ENCODE results near the gene DYNLT5.

The DYNLT5 gene

GRCh38 chr1:66739401-66740157, 12.7 kb upstream of the DYNLT5 start:
- Histone ChIP-seq H3K27me3 (replicated peaks) (no peaks in the 10 kb centered on the region), H3K27ac (no peak overlapping the region), H3K4me3 (ENCODE audit: low read depth, low read length) (no peak overlapping the region), H3K36me3 (replicated peaks) (no peaks in the 10 kb centered on the region)
- no peak for TF ChIP-seq CTCF (IDR thresholded peaks at IDR 0.05; ENCODE audit: low read depth, low read length, missing control alignments)
- in situ Hi-C loops (cut with HindIII; ENCODE audit: low pct_ligation_motif_present, low sequenced_read_pairs), result no loop called here
- no peak for DNase-seq

GRCh38 chr1:66745451-66745850, 6.8 kb upstream of the DYNLT5 start:
- no peak for DNase-seq
- no peaks in the 10 kb centered on the region for H3K27me3 ChIP-seq (replicated peaks)
- no peak overlapping the region for H3K27ac ChIP-seq
- in situ Hi-C loops (cut with HindIII; ENCODE audit: low pct_ligation_motif_present, low sequenced_read_pairs), result no loop called here
- no peak for TF ChIP-seq CTCF (IDR thresholded peaks at IDR 0.05; ENCODE audit: low read depth, low read length, missing control alignments)
- no peak overlapping the region for H3K4me3 ChIP-seq (ENCODE audit: low read depth, low read length)
- no peaks in the 10 kb centered on the region for H3K36me3 ChIP-seq (replicated peaks)

DNA sequence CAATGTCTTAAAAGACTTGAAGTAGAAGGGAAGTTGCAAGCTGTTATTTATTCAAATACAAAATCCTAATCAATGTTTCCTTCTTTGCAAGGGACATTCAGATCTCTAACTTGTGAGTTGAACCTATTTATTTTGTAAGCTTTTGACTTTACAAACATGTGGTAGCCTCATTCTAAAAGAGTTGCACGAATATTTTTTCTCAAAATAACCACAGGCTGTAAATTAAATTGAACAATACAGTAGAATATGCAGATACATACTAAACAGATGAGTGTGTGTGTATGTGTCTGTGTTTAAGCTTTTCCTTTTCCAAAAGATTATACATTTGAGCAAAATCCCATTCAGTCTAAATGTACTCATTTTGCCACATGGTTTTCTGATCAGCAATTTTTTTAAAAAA, 4.8 kb upstream of the DYNLT5 start:
- Histone ChIP-seq H3K27me3 (replicated peaks) (no peaks in the 10 kb centered on the region), H3K27ac (no peak overlapping the region), H3K4me3 (ENCODE audit: low read depth, low read length) (no peak overlapping the region), H3K36me3 (replicated peaks) (no peaks in the 10 kb centered on the region)
- no peak for DNase-seq
- TF ChIP-seq CTCF (IDR thresholded peaks at IDR 0.05; ENCODE audit: low read depth, low read length, missing control alignments), result no peak
- in situ Hi-C loops (cut with HindIII; ENCODE audit: low pct_ligation_motif_present, low sequenced_read_pairs), result no loop called here

DNA sequence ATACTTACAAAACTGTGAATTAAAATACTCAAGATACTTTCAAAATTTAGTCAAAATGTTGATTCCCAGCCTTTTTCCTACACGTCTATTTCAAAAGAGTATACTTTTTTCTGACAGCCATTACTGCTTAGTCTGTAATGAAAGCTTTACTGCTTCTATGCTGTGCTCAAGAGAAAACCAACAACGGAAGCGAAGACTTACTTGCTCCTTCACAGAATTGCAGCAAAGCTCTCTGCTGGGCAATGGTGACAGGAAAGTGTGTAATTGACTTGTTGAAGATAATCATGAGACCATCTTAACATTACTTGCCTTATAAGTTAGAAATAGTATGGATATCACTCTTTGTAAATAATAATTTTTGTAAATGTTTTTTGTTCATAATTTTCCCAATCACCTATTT, 1.7 kb upstream of the DYNLT5 start:
- H3K27ac ChIP-seq, result no peak overlapping the region
- no peak overlapping the region for H3K4me3 ChIP-seq (ENCODE audit: low read depth, low read length)
- DNase-seq, result no peak
- in situ Hi-C loops (cut with HindIII; ENCODE audit: low pct_ligation_motif_present, low sequenced_read_pairs), result loop anchor here (25.0 kb wide), 1 partner anchor 212 kb away; no protein-coding TSS in a partner anchor
- no peak for TF ChIP-seq CTCF (IDR thresholded peaks at IDR 0.05; ENCODE audit: low read depth, low read length, missing control alignments)
- no peaks in the 10 kb centered on the region for H3K36me3 ChIP-seq (replicated peaks)
- no peaks in the 10 kb centered on the region for H3K27me3 ChIP-seq (replicated peaks)

DNA sequence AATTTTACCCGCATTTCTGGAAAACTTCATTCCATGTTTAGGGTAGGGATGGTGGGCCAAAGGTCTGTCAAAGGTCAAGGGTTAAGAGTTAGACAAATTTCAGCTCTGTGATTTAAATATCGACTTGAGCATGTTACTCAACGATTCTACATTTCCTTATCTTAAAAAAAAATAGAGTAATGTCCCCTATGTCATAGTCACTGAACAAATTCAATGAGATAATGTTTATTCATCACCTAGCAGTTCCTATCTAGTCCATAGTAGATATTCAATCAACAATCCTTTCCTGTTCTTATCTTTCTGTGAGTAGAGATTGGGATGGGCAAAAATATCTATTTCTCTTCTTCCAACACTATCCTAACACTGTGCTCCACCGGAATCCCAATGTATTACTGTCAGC, 1.1 kb upstream of the DYNLT5 start:
- Histone ChIP-seq H3K27me3 (replicated peaks) (no peaks in the 10 kb centered on the region), H3K36me3 (replicated peaks) (no peaks in the 10 kb centered on the region), H3K4me3 (ENCODE audit: low read depth, low read length) (no peak overlapping the region), H3K27ac (no peak overlapping the region)
- in situ Hi-C loops (cut with HindIII; ENCODE audit: low pct_ligation_motif_present, low sequenced_read_pairs), result loop anchor here (25.0 kb wide), 1 partner anchor 211 kb away; no protein-coding TSS in a partner anchor
- TF ChIP-seq CTCF (IDR thresholded peaks at IDR 0.05; ENCODE audit: low read depth, low read length, missing control alignments), result no peak
- no peak for DNase-seq
